Adrenal gland (tissue), 12 donors: Measurements from ENCODE around the gene BIN2. TPM values are rescaled to one million over a fixed set of nuclear protein-coding genes. Genes with fewer than 3 reads are reported as not detected.

Experiments used
- DNase-seq, 7 donors: peaks; one replicate each; pipeline ENCODE4 v3.0.0-alpha.2; 2019 to 2020
- H3K27ac ChIP-seq, 5 donors: fragments of 200-600 bp; sonication (generic) in 4 of 5; 1 replicate in 3 of 5; 2 replicates in 2 of 5; pipeline versions ENCODE4 v1.5.1 to v1.8.0; 2016 to 2020; ENCODE audit warnings: mild to moderate bottlenecking in 1 of 5
- H3K27me3 ChIP-seq: fragments of 200-600 bp; 2 replicates; pipeline ENCODE4 v1.8.0; 2021
- H3K36me3 ChIP-seq, 2 donors: fragments of 200-600 bp; replicated peaks in 1 of 2; 1 replicate in 1 of 2; 2 replicates in 1 of 2; pipeline versions ENCODE4 v1.5.1 to v1.8.0; 2018 to 2022
- H3K4me1 ChIP-seq, 2 donors: fragments of 200-600 bp; replicated peaks in 1 of 2; 1 replicate in 1 of 2; 2 replicates in 1 of 2; pipeline versions ENCODE4 v1.5.1 to v1.8.0; 2018 to 2021
- H3K4me3 ChIP-seq, 4 donors: fragments of 200-600 bp; sonication (generic) in 3 of 4; one replicate each; pipeline ENCODE4 v1.5.1; 2016 to 2018
- H3K9me3 ChIP-seq, 3 donors: fragments of 200-600 bp; sonication (generic) in 1 of 3; replicated peaks in 1 of 3; 1 replicate in 2 of 3; 2 replicates in 1 of 3; pipeline versions ENCODE4 v1.5.1 to v1.8.0; 2016 to 2021
- POLR2A ChIP-seq, 2 donors: fragments of 450-650 bp; IDR thresholded peaks; one replicate each; pipeline ENCODE4 v1.6.1; 2017; ENCODE audit warnings: antibody characterized with exemption in 2 of 2, mild to moderate bottlenecking in 2 of 2, moderate library complexity in 1 of 2
- WGBS, 4 donors: extraction: QIAGEN DNeasy Blood & Tissue Kit in 2 of 4; methylation state at CpG; one replicate each; pipeline versions ENCODE4 v1.1.5 to v1.1.7; 2013 to 2017; 5-methylcytosine and 5-hydroxymethylcytosine counted together
- intact Hi-C, 2 donors: fragments of 100-400 bp; cut with DNase I; formaldehyde crosslinking; loops; one replicate each; pipeline versions ENCODE4 v1.14.1 to v1.15.0; 2022 to 2023
- polyA plus RNA-seq, 3 donors: library from polyadenylated mRNA; stranded (reverse); fragments of 200-250 nt in 2 of 3; fragments of 350-450 nt in 1 of 3; fragmentation: Illumina TruSeq in 1 of 3; extraction: RNeasy Lipid Tissue Mini Kit (QIAGEN cat#74804) in 1 of 3; gene quantifications; one replicate each; pipeline ENCODE4 v1.2.3, GENCODE V29; 2013 to 2014
- total RNA-seq, 9 donors: library from RNA; depleted of rRNA in 4 of 9; stranded (reverse); fragments of >200 nt in 4 of 9; fragments of 120-200 nt in 1 of 9; fragmentation: NEBNext Ultra II Directional in 1 of 9; extraction: Animal tissue kit (Norgen Biotek cat#: 25700) in 1 of 9; gene quantifications; one replicate each; pipeline versions ENCODE4 v1.1.0 to v1.2.4, GENCODE V29; 2013 to 2023
- TF ChIP-seq, protein P1 (sequence below), 6 experiments: fragments of 450-650 bp in 4 of 6; fragments of 200-600 bp in 2 of 6; sonication (generic) in 1 of 6; IDR thresholded peaks; 1 replicate in 5 of 6; 2 replicates in 1 of 6; pipeline versions ENCODE4 v1.5.1 to v1.8.0; 2016 to 2021; ENCODE audit warnings: antibody characterized with exemption in 6 of 6, mild to moderate bottlenecking in 2 of 6, moderate library complexity in 1 of 6
- donor health status: healthy with polysubstance abuse.
- donor health status: Bipolar disorder and iron deficiency.
- donor health status: DM: yes; HTN: yes; CAD: no.
- donor health status: DM: no; HTN: no; CAD: no.
- donor health status: DM: no; HTN: no; CAD: no.
- donor health status: DM: yes; HTN: yes; CAD: no.

BIN2 gene
- total and polyA plus RNA-seq, 12 donors, result 2.3 to 16.6 (median 6.1) TPM

- no peaks in the 10 kb centered on the region for H3K27me3 ChIP-seq
- H3K4me1 ChIP-seq, result no peaks in the 10 kb centered on the region
- H3K4me3 ChIP-seq, result no peak overlapping the region
- 71 to 78% (median 77%) methylated on average over 7 to 8 of the region's 8 CpGs for WGBS, 4 donors
- no peak for TF ChIP-seq POLR2A (IDR thresholded peaks at IDR 0.05)
- TF ChIP-seq, protein P1, sequence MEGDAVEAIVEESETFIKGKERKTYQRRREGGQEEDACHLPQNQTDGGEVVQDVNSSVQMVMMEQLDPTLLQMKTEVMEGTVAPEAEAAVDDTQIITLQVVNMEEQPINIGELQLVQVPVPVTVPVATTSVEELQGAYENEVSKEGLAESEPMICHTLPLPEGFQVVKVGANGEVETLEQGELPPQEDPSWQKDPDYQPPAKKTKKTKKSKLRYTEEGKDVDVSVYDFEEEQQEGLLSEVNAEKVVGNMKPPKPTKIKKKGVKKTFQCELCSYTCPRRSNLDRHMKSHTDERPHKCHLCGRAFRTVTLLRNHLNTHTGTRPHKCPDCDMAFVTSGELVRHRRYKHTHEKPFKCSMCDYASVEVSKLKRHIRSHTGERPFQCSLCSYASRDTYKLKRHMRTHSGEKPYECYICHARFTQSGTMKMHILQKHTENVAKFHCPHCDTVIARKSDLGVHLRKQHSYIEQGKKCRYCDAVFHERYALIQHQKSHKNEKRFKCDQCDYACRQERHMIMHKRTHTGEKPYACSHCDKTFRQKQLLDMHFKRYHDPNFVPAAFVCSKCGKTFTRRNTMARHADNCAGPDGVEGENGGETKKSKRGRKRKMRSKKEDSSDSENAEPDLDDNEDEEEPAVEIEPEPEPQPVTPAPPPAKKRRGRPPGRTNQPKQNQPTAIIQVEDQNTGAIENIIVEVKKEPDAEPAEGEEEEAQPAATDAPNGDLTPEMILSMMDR (IDR thresholded peaks at IDR 0.05), result no peak
- H3K36me3 ChIP-seq, result no peaks in the 10 kb centered on the region
- H3K9me3 ChIP-seq, result no peaks in the 10 kb centered on the region
- no peak overlapping the region for H3K27ac ChIP-seq
- intact Hi-C loops, result no loop called here
- DNase-seq, result no peak
Observed at GRCh38 chr12:51361161-51362016, 37.4 kb upstream of the BIN2 start.

- Histone ChIP-seq H3K36me3 (no peaks in the 10 kb centered on the region), H3K9me3 (no peaks in the 10 kb centered on the region), H3K27me3 (no peaks in the 10 kb centered on the region), H3K4me1 (no peaks in the 10 kb centered on the region), H3K27ac (no peak overlapping the region), H3K4me3 (no peak overlapping the region)
- 85 to 100% (median 89%) methylated on average over 2 of the region's 2 CpGs for WGBS, 4 donors
- TF ChIP-seq, protein P1 (IDR thresholded peaks at IDR 0.05), result no peak
- no peak for TF ChIP-seq POLR2A (IDR thresholded peaks at IDR 0.05)
- intact Hi-C loops, result no loop called here
- DNase-seq, result no peak
Observed at GRCh38 chr12:51360315-51360714, 36.3 kb upstream of the BIN2 start.

- DNase-seq, result no peak
- Histone ChIP-seq H3K36me3 (no peaks in the 10 kb centered on the region), H3K27me3 (no peaks in the 10 kb centered on the region), H3K9me3 (no peaks in the 10 kb centered on the region), H3K4me3 (no peak overlapping the region), H3K4me1 (no peaks in the 10 kb centered on the region), H3K27ac (no peak overlapping the region)
- WGBS, 4 donors, result 81 to 87% (median 86%) methylated on average over 4 of the region's 4 CpGs
- intact Hi-C loops, result no loop called here
- TF ChIP-seq, protein P1 (IDR thresholded peaks at IDR 0.05), result no peak
- TF ChIP-seq POLR2A (IDR thresholded peaks at IDR 0.05), result no peak
Observed at GRCh38 chr12:51359851-51360250, 35.9 kb upstream of the BIN2 start.

GRCh38 chr12:51358496-51358895 lies 34.5 kb upstream of the BIN2 start:
- Histone ChIP-seq H3K27me3 (no peaks in the 10 kb centered on the region), H3K4me1 (no peaks in the 10 kb centered on the region), H3K36me3 (no peaks in the 10 kb centered on the region), H3K9me3 (no peaks in the 10 kb centered on the region), H3K27ac (no peak overlapping the region), H3K4me3 (no peak overlapping the region)
- no peak for DNase-seq
- intact Hi-C loops, result no loop called here
- 96 to 100% (median 96%) methylated on average over 8 of the region's 8 CpGs for WGBS, 4 donors
- no peak for TF ChIP-seq POLR2A (IDR thresholded peaks at IDR 0.05)
- TF ChIP-seq, protein P1 (IDR thresholded peaks at IDR 0.05), result no peak
